ENCODE data around the gene MYH11.
"Not testable (repeated sequence)": the region's sequence is repeated elsewhere in the genome, so short reads cannot be mapped to it uniquely, and the experiment has no call there.

DNA sequence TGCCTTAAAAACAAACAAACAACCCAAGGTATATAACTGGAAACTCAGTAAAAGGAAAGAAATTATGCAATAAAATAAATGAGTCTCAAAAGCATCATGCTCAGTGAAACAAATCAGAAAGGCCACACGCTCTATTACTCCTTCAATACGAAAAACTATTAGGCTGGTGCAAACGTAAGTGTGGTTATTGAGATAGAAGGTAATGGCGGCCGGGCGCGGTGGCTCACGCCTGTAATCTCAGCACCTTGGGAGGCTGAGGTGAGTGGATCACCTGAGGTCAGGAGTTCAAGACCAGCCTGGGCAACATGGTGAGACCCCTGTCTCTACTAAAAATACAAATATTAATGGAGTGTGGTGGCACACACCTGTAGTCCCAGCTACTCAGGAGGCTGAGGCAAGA, 17.6 kb downstream of the MYH11 start:
- TF ChIP-seq, protein P1, sequence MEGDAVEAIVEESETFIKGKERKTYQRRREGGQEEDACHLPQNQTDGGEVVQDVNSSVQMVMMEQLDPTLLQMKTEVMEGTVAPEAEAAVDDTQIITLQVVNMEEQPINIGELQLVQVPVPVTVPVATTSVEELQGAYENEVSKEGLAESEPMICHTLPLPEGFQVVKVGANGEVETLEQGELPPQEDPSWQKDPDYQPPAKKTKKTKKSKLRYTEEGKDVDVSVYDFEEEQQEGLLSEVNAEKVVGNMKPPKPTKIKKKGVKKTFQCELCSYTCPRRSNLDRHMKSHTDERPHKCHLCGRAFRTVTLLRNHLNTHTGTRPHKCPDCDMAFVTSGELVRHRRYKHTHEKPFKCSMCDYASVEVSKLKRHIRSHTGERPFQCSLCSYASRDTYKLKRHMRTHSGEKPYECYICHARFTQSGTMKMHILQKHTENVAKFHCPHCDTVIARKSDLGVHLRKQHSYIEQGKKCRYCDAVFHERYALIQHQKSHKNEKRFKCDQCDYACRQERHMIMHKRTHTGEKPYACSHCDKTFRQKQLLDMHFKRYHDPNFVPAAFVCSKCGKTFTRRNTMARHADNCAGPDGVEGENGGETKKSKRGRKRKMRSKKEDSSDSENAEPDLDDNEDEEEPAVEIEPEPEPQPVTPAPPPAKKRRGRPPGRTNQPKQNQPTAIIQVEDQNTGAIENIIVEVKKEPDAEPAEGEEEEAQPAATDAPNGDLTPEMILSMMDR (IDR thresholded peaks at IDR 0.05 in 4 of 5, conservative IDR thresholded peaks at IDR 0.05 in 1 of 5), result not testable (repeated sequence)
- TF ChIP-seq POLR2A (IDR thresholded peaks at IDR 0.05), result not testable (repeated sequence)

All from gastrocnemius medialis (tissue), 4 donors.